ENCODE measurements around the gene RALGPS2. TPM values are rescaled to one million over a fixed set of nuclear protein-coding genes. Genes with fewer than 3 reads are reported as not detected.

The RALGPS2 gene
- total and polyA plus RNA-seq, 10 donors = 25.6 to 118 (median 77.2) TPM

- Histone ChIP-seq H3K27me3 (replicated peaks in 1 of 7) (no peaks in the 10 kb centered on the region), H3K36me3 (peaks cover 0 to 98% (median 43%) of the 10 kb centered on the region in 6 donors), H3K4me3 (no peak overlapping the region), H3K4me1 (no peaks in the 10 kb centered on the region), H3K27ac (no peak overlapping the region), H3K9me3 (no peaks in the 10 kb centered on the region)
- 87 to 92% (median 90%) methylated on average over 4 of the region's 4 CpGs for WGBS, 5 donors
- intact Hi-C loops (cut with DNase I; ENCODE audit: low total_unique reads) = no loop called here
- TF ChIP-seq POLR2A (IDR thresholded peaks at IDR 0.05) (no peak), CTCF (IDR thresholded peaks at IDR 0.05 in 8 of 11, conservative IDR thresholded peaks at IDR 0.05 in 3 of 11) (no peak), POLR2AphosphoS5 (IDR thresholded peaks at IDR 0.05) (no peak)
- no peak for DNase-seq
Observed at GRCh38 chr1:178885869-178886268, 160.8 kb downstream of the RALGPS2 start.

- no peaks in the 10 kb centered on the region for H3K9me3 ChIP-seq
- DNase-seq = no peak
- no peak overlapping the region for H3K27ac ChIP-seq
- H3K36me3 ChIP-seq = peaks cover 0 to 98% (median 41%) of the 10 kb centered on the region in 6 donors
- no peaks in the 10 kb centered on the region for H3K27me3 ChIP-seq (replicated peaks in 1 of 7)
- 91 to 97% (median 94%) methylated on average over 2 of the region's 2 CpGs for WGBS, 5 donors
- TF ChIP-seq POLR2A (IDR thresholded peaks at IDR 0.05) (no peak), POLR2AphosphoS5 (IDR thresholded peaks at IDR 0.05) (no peak), CTCF (IDR thresholded peaks at IDR 0.05 in 8 of 11, conservative IDR thresholded peaks at IDR 0.05 in 3 of 11) (no peak)
- no peaks in the 10 kb centered on the region for H3K4me1 ChIP-seq
- H3K4me3 ChIP-seq = no peak overlapping the region
- intact Hi-C loops (cut with DNase I; ENCODE audit: low total_unique reads) = no loop called here
Observed at GRCh38 chr1:178886551-178886950, 161.5 kb downstream of the RALGPS2 start.

- TF ChIP-seq POLR2AphosphoS5 (IDR thresholded peaks at IDR 0.05) = no peak
- TF ChIP-seq CTCF (IDR thresholded peaks at IDR 0.05 in 8 of 11, conservative IDR thresholded peaks at IDR 0.05 in 3 of 11) = no peak
- TF ChIP-seq POLR2A (IDR thresholded peaks at IDR 0.05) = no peak
Observed at GRCh38 chr1:178895928-178896327, 170.9 kb downstream of the RALGPS2 start.

GRCh38 chr1:178898401-178898800 lies 173.4 kb downstream of the RALGPS2 start:
- intact Hi-C loops (cut with DNase I; ENCODE audit: low total_unique reads) = no loop called here
- no peaks in the 10 kb centered on the region for H3K27me3 ChIP-seq (replicated peaks in 1 of 7)
- WGBS, 5 donors = 81 to 98% (median 86%) methylated on average over 1 of the region's 1 CpG
- H3K36me3 ChIP-seq = peaks cover 0 to 76% (median 19%) of the 10 kb centered on the region in 6 donors
- no peak overlapping the region for H3K4me3 ChIP-seq
- H3K27ac ChIP-seq = no peak overlapping the region
- peaks cover 0 to 12% (median 4%) of the 10 kb centered on the region in 6 donors for H3K4me1 ChIP-seq
- H3K9me3 ChIP-seq = no peaks in the 10 kb centered on the region
- no peak for DNase-seq
- TF ChIP-seq POLR2AphosphoS5 (IDR thresholded peaks at IDR 0.05) (no peak), POLR2A (IDR thresholded peaks at IDR 0.05) (no peak), CTCF (IDR thresholded peaks at IDR 0.05 in 8 of 11, conservative IDR thresholded peaks at IDR 0.05 in 3 of 11) (no peak)

More at GRCh38 chr1:178895928-178896327, 170.9 kb downstream of the RALGPS2 start:
- Histone ChIP-seq H3K27me3 (replicated peaks in 1 of 7) (no peaks in the 10 kb centered on the region), H3K9me3 (no peaks in the 10 kb centered on the region), H3K4me1 (peaks cover 0 to 12% (median 4%) of the 10 kb centered on the region in 6 donors), H3K27ac (no peak overlapping the region), H3K36me3 (peaks cover 0 to 74% (median 19%) of the 10 kb centered on the region in 6 donors), H3K4me3 (no peak overlapping the region)
- no peak for DNase-seq
- intact Hi-C loops (cut with DNase I; ENCODE audit: low total_unique reads) = no loop called here

Measured in spleen (tissue), 11 donors.